Endothelial cell of umbilical vein (primary cell): ENCODE results near the gene PDE4B. TPM values are rescaled to one million over a fixed set of nuclear protein-coding genes. Genes with fewer than 3 reads are reported as not detected.

Experiments used
- BruUV-seq: library from RNA; stranded (reverse); fragments of 400-500 nt; replicated peaks from 2 replicates; lab custom pipeline; 2021; lab: Mats Ljungman, UMichigan
- CTCF ChIA-PET: fragments of 300-600, 350-600 bp; sonication (Branson Sonifier 250); formaldehyde crosslinking; loops from one replicate; lab custom pipeline; 2021; ENCODE audit warnings: antibody characterized with exemption, inconsistent platforms; lab: Charles Lee
- POLR2A ChIA-PET: fragments of 300-600, 350-600 bp; sonication (Branson Sonifier 250); formaldehyde crosslinking; loops from one replicate; lab custom pipeline; 2021; ENCODE audit warnings: antibody characterized with exemption, inconsistent platforms; lab: Charles Lee
- DNase-seq: peaks from one replicate; pipeline ENCODE4 v3.0.0-alpha.2; 2011; ENCODE audit warnings: low read depth, low spot score
- FAIRE-seq: peaks from 2 replicates; lab custom pipeline; 2011; peaks lifted over from hg19 to GRCh38; lab: Jason Lieb, UNC
- H2AFZ ChIP-seq: 2 replicates; pipeline ENCODE4 v1.6.0; 2012; ENCODE audit warnings: low read depth, low read length, control low read depth, inconsistent platforms
- H3K27ac ChIP-seq: 2 replicates; pipeline ENCODE4 v1.5.1; 2011; ENCODE audit warnings: low read depth, mild to moderate bottlenecking, control low read depth, low read length, moderate library complexity; ENCODE audit not compliant: insufficient read depth
- H3K27me3 ChIP-seq, 2 experiments: 2 replicates each; pipeline versions ENCODE4 v1.6.0 to v1.6.1; 2011; ENCODE audit warnings: low read length in 2 of 2, mixed read lengths in 1 of 2; ENCODE audit not compliant: control insufficient read depth in 2 of 2, insufficient read depth in 2 of 2
- H3K36me3 ChIP-seq, 2 experiments: 2 replicates in 1 of 2; 3 replicates in 1 of 2; pipeline ENCODE4 v1.5.1; 2011; ENCODE audit warnings: low read length in 2 of 2, mild to moderate bottlenecking in 1 of 2, moderate library complexity in 1 of 2; ENCODE audit not compliant: control insufficient read depth in 2 of 2, insufficient read depth in 2 of 2; ENCODE audit errors: extremely low read depth in 1 of 2
- H3K4me1 ChIP-seq: 3 replicates; pipeline ENCODE4 v1.5.1; 2011; ENCODE audit warnings: mild to moderate bottlenecking, low read length; ENCODE audit not compliant: control insufficient read depth, insufficient read depth; ENCODE audit errors: extremely low read depth
- H3K4me2 ChIP-seq: 2 replicates; pipeline ENCODE4 v1.6.1; 2011; ENCODE audit warnings: low read length, control low read depth, mixed read lengths; ENCODE audit not compliant: insufficient read depth
- H3K4me3 ChIP-seq, 3 experiments: fragments of 200-600 bp in 1 of 3; sonication (generic), shearing (Covaris generic) in 1 of 3; replicated peaks in 1 of 3; 2 replicates each; pipeline ENCODE4 v1.5.1; 2011 to 2016; ENCODE audit warnings: control low read depth in 3 of 3, low read length in 3 of 3, mild to moderate bottlenecking in 2 of 3, inconsistent platforms in 1 of 3, low read depth in 1 of 3, moderate library complexity in 1 of 3; ENCODE audit not compliant: insufficient read depth in 1 of 3
- H3K79me2 ChIP-seq: 2 replicates; pipeline ENCODE4 v1.6.0; 2012; ENCODE audit warnings: low read length, inconsistent platforms; ENCODE audit not compliant: control insufficient read depth, insufficient read depth
- H3K9ac ChIP-seq: replicated peaks from 2 replicates; pipeline ENCODE3; 2011; ENCODE audit warnings: low read length, control low read depth; ENCODE audit not compliant: insufficient read depth; ENCODE audit errors: extremely low read depth
- H3K9me1 ChIP-seq: replicated peaks from 3 replicates; pipeline ENCODE4 v1.6.0; 2011; ENCODE audit warnings: mild to moderate bottlenecking, low read length; ENCODE audit not compliant: control insufficient read depth, insufficient read depth; ENCODE audit errors: extremely low read depth
- H3K9me3 ChIP-seq: replicated peaks from 2 replicates; pipeline ENCODE4 v1.5.1; 2012; ENCODE audit warnings: low read length, inconsistent platforms; ENCODE audit not compliant: control insufficient read depth, insufficient read depth
- H4K20me1 ChIP-seq: replicated peaks from 2 replicates; pipeline ENCODE3; 2011; ENCODE audit warnings: mild to moderate bottlenecking, low read length; ENCODE audit not compliant: control insufficient read depth, insufficient read depth; ENCODE audit errors: extremely low read depth
- EZH2 ChIP-seq: IDR thresholded peaks from 2 replicates; pipeline ENCODE4 v1.6.1; 2012; ENCODE audit warnings: borderline replicate concordance, low read depth, mild to moderate bottlenecking, moderate library complexity, low read length, inconsistent platforms; ENCODE audit not compliant: severe bottlenecking
- FOS ChIP-seq: IDR thresholded peaks from 2 replicates; pipeline ENCODE4 v1.6.1; 2011; ENCODE audit warnings: mild to moderate bottlenecking, low read length, moderate library complexity, borderline replicate concordance; ENCODE audit not compliant: insufficient read depth
- JUN ChIP-seq: IDR thresholded peaks from 2 replicates; pipeline ENCODE4 v1.6.1; 2011; ENCODE audit warnings: borderline replicate concordance, low read depth; ENCODE audit not compliant: insufficient read length, insufficient read depth
- POLR2A ChIP-seq: IDR thresholded peaks from 2 replicates; pipeline ENCODE4 v1.6.1; 2012; ENCODE audit warnings: low read depth, mild to moderate bottlenecking, control low read depth, low read length
- dilution Hi-C: fragments of 300-500 bp; cut with MboI; formaldehyde crosslinking; loops from one replicate; pipeline ENCODE4 v1.15.0; 2019; ENCODE audit warnings: low sequenced_read_pairs; ENCODE audit not compliant: extremely low pct_ligation_motif_present
- intact Hi-C: fragments of 100-400 bp; cut with micrococcal nuclease; formaldehyde crosslinking; loops from one replicate; pipeline ENCODE4 v1.10.0; 2022
- polyA plus RNA-seq, 4 experiments: library from polyadenylated mRNA; depleted of rRNA in 3 of 4; stranded (reverse) in 3 of 4; unstranded in 1 of 4; fragments of >200 nt; gene quantifications; 2 replicates each; pipeline versions ENCODE4 v1.2.1 to v1.2.3, GENCODE V29; 2011 to 2012; ENCODE audit warnings: missing spikeins in 1 of 4
- total RNA-seq: library from RNA; stranded (reverse); gene quantifications from 2 replicates; pipeline ENCODE4 v1.2.3, GENCODE V29; 2021

The PDE4B gene
- total and polyA plus RNA-seq, 2 donors (not counting 3 experiments of a cell fraction or from before 2014, with no cell fraction given), result 63.5 to 69.8 TPM

GRCh38 chr1:66274634-66275033, 481.9 kb downstream of the PDE4B start:
- H3K79me2 ChIP-seq, result no peaks in the 10 kb centered on the region
- H3K4me3 ChIP-seq, result no peak overlapping the region
- H3K36me3 ChIP-seq, result no peaks in the 10 kb centered on the region
- intact Hi-C loops (no loop called here), dilution Hi-C loops (loop anchor here (25.0 kb wide), 1 partner anchor 188 kb away; no protein-coding TSS in a partner anchor)
- H3K27ac ChIP-seq, result no peak overlapping the region
- no peaks in the 10 kb centered on the region for H4K20me1 ChIP-seq
- H3K9me3 ChIP-seq, result no peaks in the 10 kb centered on the region
- no peaks in the 10 kb centered on the region for H3K9me1 ChIP-seq
- H3K4me1 ChIP-seq, result peaks cover 29% of the 10 kb centered on the region
- no peak overlapping the region for H2AFZ ChIP-seq
- FAIRE-seq (no peak), DNase-seq (no peak)
- BruUV-seq, result no TSS peak
- no peaks in the 10 kb centered on the region for H3K27me3 ChIP-seq
- TF ChIP-seq FOS (peak; percentile 16), EZH2 (no peak)
- H3K4me2 ChIP-seq, result no peak overlapping the region
- CTCF ChIA-PET, result interaction anchor here (1.0 to 4.8 kb wide), 5 partner anchors 18 to 162 kb away, joined by 3 to 51 read pairs (median 3); no protein-coding TSS in a partner anchor
- POLR2A ChIA-PET, result no interaction called here
- H3K9ac ChIP-seq, result no peak overlapping the region

DNA sequence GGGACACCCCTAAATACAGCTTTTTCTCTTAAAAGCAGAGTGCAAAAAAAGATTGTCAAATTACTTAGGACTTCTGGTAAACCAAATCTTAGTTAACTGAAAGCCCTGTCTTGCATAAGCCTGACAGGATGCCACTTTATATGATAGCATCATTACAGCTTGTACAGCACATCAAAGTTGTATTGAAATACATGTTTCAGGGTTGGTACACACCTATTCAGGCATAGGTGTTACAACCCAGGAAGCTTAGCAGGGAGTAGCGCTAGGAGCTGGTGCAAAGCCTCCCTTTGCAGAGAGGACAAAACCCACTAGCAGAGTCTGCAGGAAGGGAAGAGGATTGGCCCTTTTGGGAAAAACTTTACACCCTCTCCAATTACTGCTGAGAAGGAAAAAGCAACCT, 482.4 kb downstream of the PDE4B start:
- Histone ChIP-seq H3K27me3 (no peaks in the 10 kb centered on the region), H3K79me2 (no peaks in the 10 kb centered on the region), H4K20me1 (no peaks in the 10 kb centered on the region), H3K9ac (no peak overlapping the region), H3K4me1 (peaks cover 29% of the 10 kb centered on the region), H3K9me1 (no peaks in the 10 kb centered on the region), H3K4me2 (no peak overlapping the region), H3K9me3 (no peaks in the 10 kb centered on the region), H3K4me3 (no peak overlapping the region), H2AFZ (no peak overlapping the region), H3K27ac (no peak overlapping the region), H3K36me3 (no peaks in the 10 kb centered on the region)
- POLR2A ChIA-PET, result no interaction called here
- FAIRE-seq, result no peak
- no TSS peak for BruUV-seq
- TF ChIP-seq POLR2A (no peak), JUN (no peak)
- dilution Hi-C loops, result no loop called here
- no peak for DNase-seq
- intact Hi-C loops, result no loop called here
- CTCF ChIA-PET, result interaction anchor here (1.0 to 4.8 kb wide), 4 partner anchors 18 to 59 kb away, joined by 3 to 51 read pairs (median 4); no protein-coding TSS in a partner anchor
